ENCODE data around the gene FAM50A. TPM values are rescaled to one million over a fixed set of nuclear protein-coding genes. Genes with fewer than 3 reads are reported as not detected.

Gene FAM50A
- total RNA-seq, 1 donor from 2014 or later: 108 TPM

DNA sequence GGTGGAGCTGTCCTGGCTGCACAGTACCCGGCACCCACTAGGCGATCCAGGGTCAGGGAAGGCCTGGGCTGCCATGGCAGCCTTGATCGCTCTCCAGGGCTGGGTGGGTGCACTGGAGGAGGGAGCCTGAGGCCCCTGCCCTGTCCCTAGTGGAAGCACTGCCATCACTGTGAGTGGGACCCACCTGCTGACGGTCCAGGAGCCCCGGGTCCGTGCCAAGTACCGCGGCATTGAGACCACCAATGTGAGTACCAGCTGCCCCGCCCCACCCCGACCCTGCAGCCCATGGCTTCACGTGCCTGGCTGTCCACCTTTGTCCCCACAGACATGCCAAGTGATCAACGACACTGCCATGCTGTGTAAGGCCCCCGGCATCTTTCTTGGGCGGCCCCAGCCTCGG lies 23.0 kb downstream of the FAM50A start:
- no peak for DNase-seq (ENCODE audit: low spot score)
- Mint-ChIP-seq H3K4me3 (ENCODE audit: unreplicated experiment) (no peak overlapping the region), H3K36me3 (ENCODE audit: low read depth) (peaks cover 17% of the 10 kb centered on the region), H3K4me1 (ENCODE audit: low read depth) (peaks cover 1% of the 10 kb centered on the region), H3K27ac (ENCODE audit: unreplicated experiment) (no peak overlapping the region), H3K9me3 (ENCODE audit: low read depth) (no peaks in the 10 kb centered on the region), H3K27me3 (ENCODE audit: low read depth) (no peaks in the 10 kb centered on the region)
- TF ChIP-seq, protein P1, sequence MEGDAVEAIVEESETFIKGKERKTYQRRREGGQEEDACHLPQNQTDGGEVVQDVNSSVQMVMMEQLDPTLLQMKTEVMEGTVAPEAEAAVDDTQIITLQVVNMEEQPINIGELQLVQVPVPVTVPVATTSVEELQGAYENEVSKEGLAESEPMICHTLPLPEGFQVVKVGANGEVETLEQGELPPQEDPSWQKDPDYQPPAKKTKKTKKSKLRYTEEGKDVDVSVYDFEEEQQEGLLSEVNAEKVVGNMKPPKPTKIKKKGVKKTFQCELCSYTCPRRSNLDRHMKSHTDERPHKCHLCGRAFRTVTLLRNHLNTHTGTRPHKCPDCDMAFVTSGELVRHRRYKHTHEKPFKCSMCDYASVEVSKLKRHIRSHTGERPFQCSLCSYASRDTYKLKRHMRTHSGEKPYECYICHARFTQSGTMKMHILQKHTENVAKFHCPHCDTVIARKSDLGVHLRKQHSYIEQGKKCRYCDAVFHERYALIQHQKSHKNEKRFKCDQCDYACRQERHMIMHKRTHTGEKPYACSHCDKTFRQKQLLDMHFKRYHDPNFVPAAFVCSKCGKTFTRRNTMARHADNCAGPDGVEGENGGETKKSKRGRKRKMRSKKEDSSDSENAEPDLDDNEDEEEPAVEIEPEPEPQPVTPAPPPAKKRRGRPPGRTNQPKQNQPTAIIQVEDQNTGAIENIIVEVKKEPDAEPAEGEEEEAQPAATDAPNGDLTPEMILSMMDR (IDR thresholded peaks at IDR 0.05): no peak

DNA sequence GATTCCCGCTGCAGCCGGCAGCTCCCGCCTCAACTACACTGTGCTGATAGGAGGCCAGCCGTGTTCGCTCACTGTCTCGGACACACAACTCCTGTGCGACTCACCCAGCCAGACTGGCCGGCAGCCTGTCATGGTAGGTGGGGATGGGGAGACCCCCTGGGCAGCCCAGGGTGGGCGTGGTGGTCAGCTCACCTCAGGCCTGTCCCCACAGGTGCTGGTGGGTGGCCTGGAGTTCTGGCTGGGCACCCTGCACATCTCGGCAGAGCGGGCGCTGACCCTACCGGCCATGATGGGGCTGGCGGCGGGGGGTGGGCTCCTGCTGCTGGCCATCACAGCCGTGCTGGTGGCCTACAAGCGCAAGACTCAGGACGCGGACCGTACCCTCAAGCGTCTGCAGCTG lies 23.6 kb downstream of the FAM50A start:
- DNase-seq (ENCODE audit: low spot score): no peak
- H3K9me3 Mint-ChIP-seq (ENCODE audit: low read depth): no peaks in the 10 kb centered on the region
- TF ChIP-seq, protein P1 (IDR thresholded peaks at IDR 0.05): no peak
- H3K27ac Mint-ChIP-seq (ENCODE audit: unreplicated experiment): no peak overlapping the region
- no peaks in the 10 kb centered on the region for H3K4me1 Mint-ChIP-seq (ENCODE audit: low read depth)
- peaks cover 20% of the 10 kb centered on the region for H3K36me3 Mint-ChIP-seq (ENCODE audit: low read depth)
- H3K4me3 Mint-ChIP-seq (ENCODE audit: unreplicated experiment): no peak overlapping the region
- no peaks in the 10 kb centered on the region for H3K27me3 Mint-ChIP-seq (ENCODE audit: low read depth)

DNA sequence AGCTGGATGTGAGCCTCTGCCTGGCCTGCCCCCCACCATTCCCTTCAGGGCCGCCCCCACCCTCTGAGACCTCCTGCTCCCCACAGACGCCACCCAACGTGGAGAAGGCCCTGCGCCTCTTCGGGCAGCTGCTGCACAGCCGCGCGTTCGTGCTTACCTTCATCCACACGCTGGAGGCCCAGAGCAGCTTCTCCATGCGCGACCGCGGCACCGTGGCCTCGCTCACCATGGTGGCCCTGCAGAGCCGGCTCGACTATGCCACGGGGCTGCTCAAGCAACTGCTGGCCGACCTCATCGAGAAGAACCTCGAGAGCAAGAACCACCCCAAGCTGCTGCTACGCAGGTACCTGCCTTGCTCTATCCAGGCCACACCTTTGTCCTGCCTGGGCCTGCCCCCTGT lies 24.3 kb downstream of the FAM50A start:
- Mint-ChIP-seq H3K4me3 (ENCODE audit: unreplicated experiment) (no peak overlapping the region), H3K27ac (ENCODE audit: unreplicated experiment) (no peak overlapping the region), H3K4me1 (ENCODE audit: low read depth) (no peaks in the 10 kb centered on the region), H3K36me3 (ENCODE audit: low read depth) (peaks cover 19% of the 10 kb centered on the region), H3K27me3 (ENCODE audit: low read depth) (no peaks in the 10 kb centered on the region), H3K9me3 (ENCODE audit: low read depth) (no peaks in the 10 kb centered on the region)
- DNase-seq (ENCODE audit: low spot score): no peak
- TF ChIP-seq, protein P1 (IDR thresholded peaks at IDR 0.05): no peak

DNA sequence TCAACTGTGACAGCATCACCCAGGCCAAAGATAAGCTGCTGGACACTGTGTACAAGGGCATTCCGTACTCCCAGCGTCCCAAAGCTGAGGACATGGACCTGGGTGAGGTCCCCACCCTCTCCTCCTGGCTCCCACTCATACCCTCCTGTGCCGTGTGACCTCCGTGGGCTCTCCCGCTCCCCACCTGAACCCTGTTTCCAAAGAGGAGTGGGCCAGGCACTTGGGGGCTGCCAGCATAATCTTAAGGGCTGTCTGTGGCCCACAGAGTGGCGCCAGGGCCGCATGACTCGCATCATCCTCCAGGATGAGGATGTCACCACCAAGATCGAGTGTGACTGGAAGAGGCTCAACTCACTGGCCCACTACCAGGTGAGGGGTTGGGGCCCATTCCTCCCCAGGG lies 25.2 kb downstream of the FAM50A start:
- Mint-ChIP-seq H3K9me3 (ENCODE audit: low read depth) (no peaks in the 10 kb centered on the region), H3K27ac (ENCODE audit: unreplicated experiment) (no peak overlapping the region), H3K4me3 (ENCODE audit: unreplicated experiment) (no peak overlapping the region), H3K36me3 (ENCODE audit: low read depth) (peaks cover 21% of the 10 kb centered on the region), H3K27me3 (ENCODE audit: low read depth) (no peaks in the 10 kb centered on the region), H3K4me1 (ENCODE audit: low read depth) (no peaks in the 10 kb centered on the region)
- DNase-seq (ENCODE audit: low spot score): no peak
- TF ChIP-seq, protein P1 (IDR thresholded peaks at IDR 0.05): no peak

DNA sequence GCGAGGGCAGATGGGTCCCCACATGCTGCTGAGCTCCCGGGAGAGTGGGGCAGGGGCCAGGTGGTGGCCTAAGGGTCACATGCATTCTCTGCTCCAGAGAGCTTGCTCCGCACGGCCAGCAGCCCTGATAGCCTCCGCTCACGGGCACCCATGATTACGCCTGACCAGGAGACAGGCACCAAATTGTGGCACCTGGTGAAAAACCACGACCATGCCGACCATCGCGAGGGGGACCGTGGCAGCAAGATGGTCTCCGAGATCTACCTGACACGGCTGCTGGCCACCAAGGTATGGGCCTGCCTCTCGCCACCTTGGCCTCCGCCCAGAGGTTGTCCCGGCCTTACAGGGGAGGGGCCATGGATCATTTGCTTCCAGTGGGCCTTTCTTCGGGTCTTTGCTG lies 25.9 kb downstream of the FAM50A start:
- no peaks in the 10 kb centered on the region for H3K27me3 Mint-ChIP-seq (ENCODE audit: low read depth)
- H3K9me3 Mint-ChIP-seq (ENCODE audit: low read depth): no peaks in the 10 kb centered on the region
- TF ChIP-seq, protein P1 (IDR thresholded peaks at IDR 0.05): no peak
- no peak overlapping the region for H3K27ac Mint-ChIP-seq (ENCODE audit: unreplicated experiment)
- peaks cover 21% of the 10 kb centered on the region for H3K36me3 Mint-ChIP-seq (ENCODE audit: low read depth)
- no peaks in the 10 kb centered on the region for H3K4me1 Mint-ChIP-seq (ENCODE audit: low read depth)
- DNase-seq (ENCODE audit: low spot score): no peak
- H3K4me3 Mint-ChIP-seq (ENCODE audit: unreplicated experiment): no peak overlapping the region
